ENCODE results near the gene SIGLEC5.
A peak's percentile ranks its signal among the peaks of the same experiment; 100 is the strongest.

SIGLEC5 gene

DNA sequence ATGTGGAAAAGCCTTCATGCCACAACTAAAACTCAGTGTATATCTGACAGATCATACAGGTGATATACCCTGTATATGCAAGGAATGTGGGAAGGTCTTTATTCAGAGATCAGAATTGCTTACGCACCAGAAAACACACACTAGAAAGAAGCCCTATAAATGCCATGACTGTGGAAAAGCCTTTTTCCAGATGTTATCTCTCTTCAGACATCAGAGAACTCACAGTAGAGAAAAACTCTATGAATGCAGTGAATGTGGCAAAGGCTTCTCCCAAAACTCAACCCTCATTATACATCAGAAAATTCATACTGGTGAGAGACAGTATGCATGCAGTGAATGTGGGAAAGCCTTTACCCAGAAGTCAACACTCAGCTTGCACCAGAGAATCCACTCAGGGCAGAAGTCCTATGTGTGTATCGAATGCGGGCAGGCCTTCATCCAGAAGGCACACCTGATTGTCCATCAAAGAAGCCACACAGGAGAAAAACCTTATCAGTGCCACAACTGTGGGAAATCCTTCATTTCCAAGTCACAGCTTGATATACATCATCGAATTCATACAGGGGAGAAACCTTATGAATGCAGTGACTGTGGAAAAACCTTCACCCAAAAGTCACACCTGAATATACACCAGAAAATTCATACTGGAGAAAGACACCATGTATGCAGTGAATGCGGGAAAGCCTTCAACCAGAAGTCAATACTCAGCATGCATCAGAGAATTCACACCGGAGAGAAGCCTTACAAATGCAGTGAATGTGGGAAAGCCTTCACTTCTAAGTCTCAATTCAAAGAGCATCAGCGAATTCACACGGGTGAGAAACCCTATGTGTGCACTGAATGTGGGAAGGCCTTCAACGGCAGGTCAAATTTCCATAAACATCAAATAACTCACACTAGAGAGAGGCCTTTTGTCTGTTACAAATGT, 42.7 kb downstream of the SIGLEC5 start:
- DNase-seq: no peak

DNA sequence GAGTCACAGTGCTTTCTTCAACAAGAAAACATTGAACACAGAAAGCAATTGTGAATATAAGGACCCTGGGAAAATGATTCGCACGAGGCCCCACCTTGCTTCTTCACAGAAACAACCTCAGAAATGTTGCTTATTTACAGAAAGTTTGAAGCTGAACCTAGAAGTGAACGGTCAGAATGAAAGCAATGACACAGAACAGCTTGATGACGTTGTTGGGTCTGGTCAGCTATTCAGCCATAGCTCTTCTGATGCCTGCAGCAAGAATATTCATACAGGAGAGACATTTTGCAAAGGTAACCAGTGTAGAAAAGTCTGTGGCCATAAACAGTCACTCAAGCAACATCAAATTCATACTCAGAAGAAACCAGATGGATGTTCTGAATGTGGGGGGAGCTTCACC, 43.4 kb downstream of the SIGLEC5 start:
- no peak for DNase-seq

DNA sequence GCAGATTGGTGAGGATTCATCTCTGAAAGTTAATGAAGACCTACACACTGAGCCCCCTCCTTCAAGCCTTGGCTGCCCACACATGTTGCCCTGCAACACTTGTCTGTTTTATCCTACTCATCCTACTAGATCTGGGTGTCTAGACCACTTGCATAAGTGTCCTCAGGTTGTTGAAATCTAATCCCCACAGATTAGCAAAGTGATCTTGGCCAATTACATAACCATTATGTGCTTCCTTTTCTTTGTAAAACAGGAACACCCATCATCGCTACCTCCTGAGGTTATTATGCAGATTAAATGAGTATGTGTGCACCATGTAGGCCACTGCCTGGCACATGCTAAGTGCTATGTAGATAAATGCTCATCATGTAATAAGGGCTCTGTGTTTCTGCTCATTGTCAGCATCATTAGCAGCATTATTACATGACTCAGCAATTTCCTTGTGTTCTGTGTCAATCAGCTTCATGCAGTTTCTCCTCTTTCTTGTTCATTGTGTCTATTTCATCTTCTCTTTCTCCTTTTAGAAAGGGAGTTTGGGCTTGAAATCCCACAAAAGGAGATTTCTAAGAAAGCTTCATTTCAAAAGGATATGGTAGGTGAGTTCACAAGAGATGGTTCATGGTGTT, 44.0 kb downstream of the SIGLEC5 start:
- no peak for DNase-seq

DNA sequence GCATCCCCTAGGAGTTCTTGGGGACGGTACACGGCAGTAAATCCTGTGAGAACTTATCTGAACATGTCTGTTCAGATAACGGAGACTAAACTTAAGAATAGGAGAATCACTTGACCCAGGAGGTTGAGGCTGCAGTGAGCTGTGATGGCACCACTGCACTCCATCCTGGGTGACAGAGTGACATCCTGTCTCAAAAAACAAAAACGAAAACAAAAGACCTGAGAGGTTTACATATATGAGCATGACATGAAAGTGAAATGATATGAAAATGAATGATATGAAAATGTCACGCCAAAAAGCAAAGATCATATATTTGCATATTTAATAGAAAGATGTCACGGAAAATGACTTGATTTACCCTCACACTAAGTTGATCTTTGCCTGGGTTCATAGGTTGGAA, 53.4 kb downstream of the SIGLEC5 start:
- DNase-seq: no peak

DNA sequence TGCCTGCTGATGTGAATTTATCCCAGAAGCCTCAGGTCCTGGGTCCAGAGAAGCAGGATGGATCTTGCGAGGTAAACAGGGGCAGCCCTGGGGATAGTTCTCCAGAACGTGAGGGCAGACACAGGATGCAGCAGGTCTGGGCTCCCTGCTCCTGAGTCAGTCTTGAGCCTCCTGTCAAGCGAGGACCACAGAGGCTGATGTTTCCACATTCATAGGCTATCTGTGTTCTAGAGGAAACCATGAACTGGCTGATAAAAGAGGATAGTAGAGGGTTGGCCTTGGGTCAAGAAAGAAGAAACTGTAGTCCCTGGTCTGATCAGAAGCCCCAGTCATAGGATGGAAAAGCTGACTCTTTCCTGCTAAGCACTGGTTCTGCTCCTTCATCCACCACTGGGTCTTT, 56.9 kb downstream of the SIGLEC5 start:
- no peak for DNase-seq

DNA sequence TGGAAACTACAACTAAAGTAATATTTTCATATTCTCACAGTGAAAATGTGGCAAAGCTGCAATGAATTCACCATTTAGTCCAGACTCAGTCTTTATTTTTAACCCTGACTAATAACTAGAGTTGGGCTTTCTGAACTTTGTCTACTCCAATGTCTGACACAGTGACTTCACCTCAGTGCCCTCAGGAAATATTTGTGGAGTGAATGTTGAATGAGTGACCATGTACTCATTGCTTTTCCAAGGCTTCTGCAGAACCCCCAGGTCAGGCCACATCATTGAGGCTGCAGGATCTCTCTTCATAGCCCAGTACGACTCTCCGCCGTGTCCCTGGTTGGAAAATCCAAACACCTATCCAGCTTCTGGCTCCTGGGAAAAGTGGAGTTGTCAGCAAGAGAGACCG, 57.3 kb downstream of the SIGLEC5 start:
- no peak for DNase-seq

DNA sequence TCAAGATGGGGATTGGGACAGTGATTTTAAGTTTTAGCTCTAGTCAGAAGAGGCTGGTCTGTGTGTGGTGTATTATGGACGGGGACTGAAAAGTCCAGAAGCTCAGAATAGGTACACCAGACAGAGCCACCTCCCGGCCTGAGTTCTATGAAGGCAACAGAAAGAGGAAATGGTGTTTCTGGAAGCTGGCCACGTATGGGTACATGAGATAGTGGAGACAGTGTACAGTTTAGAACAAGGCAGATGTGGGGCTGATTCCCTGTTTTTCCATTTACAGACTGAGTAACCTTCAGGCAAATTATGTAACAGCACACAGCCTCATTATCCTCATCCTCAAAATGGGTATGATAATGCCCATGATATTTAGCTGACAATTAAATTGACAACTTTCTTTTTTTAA, 57.8 kb downstream of the SIGLEC5 start:
- DNase-seq: no peak

DNA sequence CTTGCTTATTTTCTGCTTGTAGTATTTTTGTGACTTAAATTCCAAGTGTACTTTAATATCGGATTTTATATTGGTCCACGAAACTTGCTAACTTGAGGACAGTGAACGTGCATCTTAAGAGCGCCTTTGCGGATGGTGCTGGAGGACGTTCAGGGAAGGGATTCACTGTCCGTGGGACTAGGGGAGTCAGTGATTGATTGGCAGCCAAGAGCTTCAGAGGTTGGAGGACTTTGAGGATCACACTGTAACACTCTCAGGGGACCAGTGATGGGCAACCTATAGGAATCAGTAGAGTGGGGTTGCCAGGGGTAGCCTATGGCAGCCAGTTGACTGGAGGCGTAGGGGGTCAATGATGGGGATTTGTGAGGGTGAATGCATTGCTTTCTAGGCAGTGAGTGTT, 58.6 kb downstream of the SIGLEC5 start:
- no peak for DNase-seq

DNA sequence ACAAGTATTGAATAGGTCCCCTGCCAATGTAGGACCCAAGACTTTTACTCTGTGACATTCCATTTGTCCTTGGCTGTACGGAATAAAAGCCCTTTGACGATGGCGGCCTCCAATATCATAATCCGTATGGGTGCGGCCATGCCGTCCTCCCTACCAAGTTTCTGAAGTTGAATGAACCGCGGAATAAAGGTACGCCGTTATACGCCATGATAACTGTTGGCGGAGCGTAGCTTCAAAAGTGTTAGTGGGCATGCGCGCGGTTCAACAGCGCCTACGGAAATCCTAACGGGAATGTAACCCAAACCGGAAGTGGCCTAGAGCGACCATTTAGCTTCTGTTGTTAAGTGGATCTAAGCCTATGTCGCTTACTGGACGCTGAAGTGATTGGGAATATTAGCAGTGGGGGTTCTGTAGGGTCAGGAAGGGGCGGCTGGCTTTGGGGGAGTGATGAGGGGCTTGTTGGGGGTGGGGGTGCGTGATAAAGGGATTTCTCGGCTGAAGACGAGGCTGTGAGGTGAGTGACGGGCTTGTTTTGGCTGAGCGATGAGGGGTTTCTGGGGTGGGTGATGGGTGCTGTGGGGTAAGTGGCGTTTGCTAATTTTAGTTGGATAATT, 59.1 kb downstream of the SIGLEC5 start, which contains the start of gene ZNF175:
Gene ZNF175, plus strand, starts transcription at position 322 of the 614 bp plus-strand sequence. CDS start 2,047 bp downstream, outside the sequence.
- peak; percentile 82 for DNase-seq

DNA sequence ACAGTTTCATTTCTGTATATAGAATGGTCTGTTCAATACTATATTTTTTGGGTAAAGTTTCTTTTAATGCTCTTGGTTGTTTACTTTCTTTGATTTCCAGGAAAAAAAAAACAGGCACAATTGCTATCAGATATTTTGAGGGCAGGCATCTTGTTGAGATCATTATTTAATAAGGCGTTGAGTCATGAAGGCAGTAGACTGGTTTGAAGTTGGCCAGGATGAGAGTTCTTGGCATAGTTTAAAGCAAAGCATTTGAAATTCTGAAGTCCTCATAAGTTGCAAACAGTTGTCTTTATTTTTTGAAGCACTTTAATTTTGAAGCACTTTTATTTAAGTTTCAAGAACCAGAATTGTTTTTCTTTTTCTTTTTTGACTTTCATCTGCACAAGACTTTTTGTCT, 61.7 kb downstream of the SIGLEC5 start:
- DNase-seq: no peak

DNA sequence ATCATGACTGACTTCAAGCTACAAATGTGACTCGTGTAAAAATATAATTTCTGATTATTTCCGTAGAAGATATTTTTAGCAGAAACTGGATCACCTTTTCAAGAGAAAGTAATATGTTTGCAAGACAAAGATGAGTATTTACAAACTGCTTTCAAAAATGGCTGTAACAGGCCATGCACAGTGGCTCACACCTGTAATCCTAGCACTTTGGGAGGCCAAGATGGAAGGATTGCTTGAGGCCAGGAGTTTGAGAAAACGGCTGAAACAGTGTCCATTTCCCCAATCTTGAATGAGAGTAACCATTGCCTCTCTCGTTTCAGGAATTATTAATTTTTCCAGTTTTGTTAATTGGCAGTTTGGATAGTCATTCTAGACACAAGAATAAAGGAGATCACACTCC, 62.6 kb downstream of the SIGLEC5 start:
- DNase-seq: no peak

DNA sequence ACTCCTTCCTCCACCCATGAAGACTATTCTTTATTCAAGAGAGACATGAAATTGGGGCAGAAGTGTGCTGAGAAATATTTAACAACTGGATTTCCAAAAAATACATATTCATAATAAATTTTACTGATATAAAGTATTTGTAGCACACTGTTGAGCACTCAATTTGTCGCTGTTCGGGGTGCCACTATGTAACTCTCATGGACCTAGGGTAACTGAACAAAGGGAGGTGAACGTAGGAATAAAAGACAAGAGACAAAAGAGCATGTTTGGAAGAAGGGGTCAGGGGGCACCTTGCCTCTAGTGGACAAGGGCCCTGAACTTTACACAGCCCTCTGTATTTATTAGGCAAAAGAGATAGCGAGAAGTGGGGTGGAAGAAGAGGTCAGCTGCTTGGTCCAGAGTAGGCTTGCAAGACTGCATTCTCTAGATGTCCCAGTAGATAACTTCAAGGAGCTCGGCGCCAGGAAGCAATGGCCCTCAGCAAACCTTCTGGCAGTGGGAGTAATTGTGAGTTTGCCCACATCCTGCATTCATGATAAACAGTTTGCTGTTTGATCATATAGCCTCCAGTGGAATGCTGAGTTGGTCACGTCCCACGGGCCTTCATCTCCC, 63.6 kb downstream of the SIGLEC5 start:
- DNase-seq: no peak

DNA sequence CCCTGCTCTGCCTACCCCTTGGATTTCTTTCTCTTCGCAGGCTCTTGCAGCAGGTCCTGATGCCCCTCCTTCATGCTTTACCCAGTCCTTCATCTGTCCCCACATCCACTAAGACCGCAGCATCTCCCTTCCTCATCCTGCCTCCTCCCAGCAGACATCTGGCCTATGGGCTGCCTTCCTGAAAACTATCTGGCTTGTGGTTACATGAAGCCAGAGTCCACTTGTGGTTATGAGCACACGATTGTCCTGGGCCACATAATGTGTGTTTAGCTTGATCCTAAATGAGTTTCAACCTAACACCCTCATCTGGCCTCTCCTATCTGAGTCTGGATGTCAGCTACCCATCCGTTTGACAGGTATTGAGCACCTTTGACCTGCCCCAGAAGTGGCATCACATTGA, 64.6 kb downstream of the SIGLEC5 start:
- DNase-seq: no peak

DNA sequence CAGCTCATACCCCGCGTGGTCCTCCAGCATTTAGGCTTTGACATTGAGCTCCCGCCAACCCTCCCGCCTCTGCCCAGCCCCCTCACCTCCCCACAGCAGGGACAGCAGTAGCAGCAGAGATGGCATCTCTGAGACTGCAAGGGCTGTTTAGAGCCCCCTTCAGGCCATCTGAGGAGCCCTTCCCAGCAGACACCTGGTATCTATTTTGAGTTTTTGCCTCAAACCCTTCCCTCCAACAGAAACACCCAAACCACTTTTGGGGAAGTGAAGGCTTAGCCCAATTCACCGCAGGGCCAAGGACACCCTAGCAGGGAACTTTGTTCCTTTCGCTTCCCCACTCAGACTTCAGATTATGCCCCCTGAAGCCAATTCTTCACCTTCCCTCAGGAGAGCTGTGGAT, 65.4 kb downstream of the SIGLEC5 start:
- no peak for DNase-seq

Measured in activated CD4-positive, alpha-beta T cell treated with anti-CD3 and anti-CD28 coated beads, Interleukin-2, amount 50 U/mL, for 1 hour (primary cell).